Lower lobe of right lung (tissue), 2 donors: ENCODE measurements around the gene FMN1. TPM values are rescaled to one million over a fixed set of nuclear protein-coding genes. Genes with fewer than 3 reads are reported as not detected.
A peak's percentile ranks its signal among the peaks of the same experiment; 100 is the strongest.

ENCODE experiments used
- ATAC-seq, 2 donors: fragments of 200-7000 bp; cut with Tn5 transposase; one replicate each; pipeline ENCODE4 v1.9.1; 2020 to 2022; ENCODE audit warnings: mild to moderate bottlenecking in 2 of 2, moderate library complexity in 2 of 2
- DNase-seq: peaks from one replicate; pipeline ENCODE4 v3.0.0-alpha.2; 2020
- H3K27ac ChIP-seq: fragments of 200-600 bp; one replicate; pipeline ENCODE4 v1.8.0; 2022
- H3K27me3 ChIP-seq: fragments of 200-600 bp; one replicate; pipeline ENCODE4 v1.8.0; 2022; ENCODE audit warnings: low read depth
- H3K36me3 ChIP-seq: fragments of 200-600 bp; one replicate; pipeline ENCODE4 v1.8.0; 2022; ENCODE audit warnings: mild to moderate bottlenecking
- H3K4me1 ChIP-seq: fragments of 200-600 bp; one replicate; pipeline ENCODE4 v1.8.0; 2022
- H3K4me3 ChIP-seq: fragments of 200-600 bp; one replicate; pipeline ENCODE4 v1.8.0; 2022; ENCODE audit warnings: mild to moderate bottlenecking
- H3K9me3 ChIP-seq: fragments of 200-600 bp; one replicate; pipeline ENCODE4 v1.8.0; 2022
- CTCF ChIP-seq: fragments of 200-600 bp; IDR thresholded peaks from one replicate; pipeline ENCODE4 v1.8.0; 2022; ENCODE audit warnings: antibody characterized with exemption, mild to moderate bottlenecking
- intact Hi-C: fragments of 100-400 bp; cut with DNase I; formaldehyde crosslinking; loops from one replicate; pipeline ENCODE4 v1.11.0; 2022
- total RNA-seq: library from RNA; stranded (reverse); fragmentation: NEBNext Ultra II Directional; extraction: Animal tissue kit (Norgen Biotek cat#: 25700); gene quantifications from one replicate; pipeline ENCODE4 v1.2.1, GENCODE V29; 2021
- donor health status: DM: no; HTN: yes; CAD: no; lungs with severe emphysema.

The FMN1 gene
- total RNA-seq, 1 donor from 2014 or later, result 38.8 TPM

GRCh38 chr15:33137101-33137500 lies 57.4 kb downstream of the FMN1 start:
- Histone ChIP-seq H3K36me3 (no peaks in the 10 kb centered on the region), H3K4me3 (no peak overlapping the region), H3K9me3 (no peaks in the 10 kb centered on the region), H3K4me1 (peaks cover 30% of the 10 kb centered on the region), H3K27ac (peak overlapping the region; percentile 25), H3K27me3 (no peaks in the 10 kb centered on the region)
- intact Hi-C loops, result no loop called here
- peak; percentile 67 to 80 for ATAC-seq
- no peak for DNase-seq
- TF ChIP-seq CTCF, result no peak

GRCh38 chr15:33136353-33136752 lies 58.2 kb downstream of the FMN1 start:
- Histone ChIP-seq H3K36me3 (no peaks in the 10 kb centered on the region), H3K27me3 (no peaks in the 10 kb centered on the region), H3K4me1 (peaks cover 30% of the 10 kb centered on the region), H3K4me3 (no peak overlapping the region), H3K27ac (no peak overlapping the region), H3K9me3 (no peaks in the 10 kb centered on the region)
- intact Hi-C loops, result no loop called here
- ATAC-seq (no peak), DNase-seq (no peak)
- no peak for TF ChIP-seq CTCF

GRCh38 chr15:33135355-33135781 lies 59.1 kb downstream of the FMN1 start:
- no peaks in the 10 kb centered on the region for H3K27me3 ChIP-seq
- no peak overlapping the region for H3K4me3 ChIP-seq
- no peaks in the 10 kb centered on the region for H3K36me3 ChIP-seq
- no peak for TF ChIP-seq CTCF
- intact Hi-C loops, result no loop called here
- ATAC-seq (peak; percentile 79 to 80), DNase-seq (no peak)
- H3K9me3 ChIP-seq, result no peaks in the 10 kb centered on the region
- peaks cover 30% of the 10 kb centered on the region for H3K4me1 ChIP-seq
- H3K27ac ChIP-seq, result peak overlapping the region; percentile 34

- intact Hi-C loops, result no loop called here
- peak; percentile 78 to 84 for ATAC-seq
- peak; percentile 61 for TF ChIP-seq CTCF
- no peaks in the 10 kb centered on the region for H3K36me3 ChIP-seq
- no peak overlapping the region for H3K4me3 ChIP-seq
- no peak for DNase-seq
- H3K4me1 ChIP-seq, result peaks cover 30% of the 10 kb centered on the region
- no peaks in the 10 kb centered on the region for H3K27me3 ChIP-seq
- no peak overlapping the region for H3K27ac ChIP-seq
- no peaks in the 10 kb centered on the region for H3K9me3 ChIP-seq
Observed at GRCh38 chr15:33132722-33133345, 61.7 kb downstream of the FMN1 start.

GRCh38 chr15:33132233-33132580 lies 62.3 kb downstream of the FMN1 start:
- no peak for ATAC-seq
- intact Hi-C loops, result no loop called here
- DNase-seq, result no peak
- Histone ChIP-seq H3K27ac (no peak overlapping the region), H3K9me3 (no peaks in the 10 kb centered on the region), H3K4me3 (no peak overlapping the region), H3K27me3 (no peaks in the 10 kb centered on the region), H3K36me3 (no peaks in the 10 kb centered on the region), H3K4me1 (peaks cover 31% of the 10 kb centered on the region)
- TF ChIP-seq CTCF, result no peak
